ENCODE measurements around the gene SEMA5A.

SEMA5A gene

GRCh38 chr5:9091896-9092662, 453.8 kb downstream of the SEMA5A start:
- no peak for DNase-seq

DNA sequence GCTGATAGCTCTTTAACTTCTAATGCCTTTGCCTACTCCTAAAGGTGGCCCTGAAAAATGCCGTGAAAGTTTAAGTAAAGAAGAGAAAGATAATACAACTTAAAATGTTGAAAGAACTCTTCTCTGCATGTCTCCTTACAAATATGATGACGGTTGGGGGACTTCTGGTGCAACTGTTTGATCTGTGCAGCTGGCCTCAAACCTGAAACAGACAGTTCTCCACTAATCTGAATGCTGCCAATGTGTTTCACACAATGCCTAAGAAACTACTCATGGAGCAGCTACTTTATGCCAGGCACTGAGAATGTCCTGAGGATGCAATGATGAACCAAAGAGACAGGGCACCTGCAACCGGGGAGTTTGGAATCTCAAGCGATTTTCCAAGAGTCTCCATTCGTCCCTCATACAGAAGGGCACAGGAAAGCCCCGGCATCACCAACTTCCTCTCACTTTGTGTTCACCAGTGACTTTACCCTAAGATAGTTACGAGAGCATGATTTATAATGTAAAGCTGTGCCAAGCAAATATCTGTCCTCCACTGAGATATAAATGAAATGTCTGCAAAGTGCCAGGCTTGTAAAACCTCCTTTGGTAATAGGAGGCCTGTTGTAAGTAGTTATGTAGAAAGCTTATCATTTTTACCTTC, 455.4 kb downstream of the SEMA5A start:
- DNase-seq, result no peak

GRCh38 chr5:9089893-9090292, 456.0 kb downstream of the SEMA5A start:
- DNase-seq, result no peak

- no peak for DNase-seq
Observed at GRCh38 chr5:9082996-9083395, 462.9 kb downstream of the SEMA5A start.

- DNase-seq, result no peak
Observed at GRCh38 chr5:9072701-9073100, 473.2 kb downstream of the SEMA5A start.

DNA sequence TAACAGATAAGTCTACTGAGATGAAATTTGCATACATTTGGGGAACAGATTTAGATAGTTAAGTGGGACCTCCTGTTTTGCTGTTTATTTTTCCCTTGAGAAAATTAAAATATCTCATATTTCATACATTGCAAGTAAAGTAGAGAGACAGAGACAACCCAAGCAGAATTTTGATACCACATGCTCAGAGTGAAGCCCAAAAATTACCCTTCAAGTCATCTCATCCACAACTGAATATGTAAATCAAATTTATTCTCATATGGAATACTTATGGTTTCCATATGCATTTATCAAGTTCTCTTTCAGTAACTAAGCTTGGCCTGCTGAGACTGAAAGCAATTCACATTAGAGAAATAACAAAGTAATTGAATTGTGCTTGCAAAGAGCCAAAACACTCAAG, 474.4 kb downstream of the SEMA5A start:
- no peak for DNase-seq

- no peak for DNase-seq
Observed at GRCh38 chr5:9071074-9071473, 474.8 kb downstream of the SEMA5A start.

DNA sequence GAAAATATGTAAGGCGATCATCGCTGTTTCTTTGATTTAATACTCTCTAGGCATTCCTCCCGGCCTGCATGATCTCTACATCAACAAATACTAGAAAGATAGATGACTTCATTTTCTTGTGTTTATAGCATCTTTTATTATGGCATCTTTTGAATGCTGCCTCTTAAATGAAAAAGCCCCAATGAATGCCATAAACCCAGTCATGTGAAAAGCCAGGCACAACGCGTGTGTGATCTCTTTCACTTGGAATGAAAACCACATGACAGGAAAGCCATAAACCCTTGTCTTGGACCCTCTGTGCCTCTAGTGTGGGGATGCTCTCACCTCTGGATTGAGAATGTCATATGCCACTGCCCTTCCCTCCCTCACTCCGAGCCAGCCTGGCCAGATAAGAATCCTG, 476.2 kb downstream of the SEMA5A start:
- no peak for DNase-seq

- no peak for DNase-seq
Observed at GRCh38 chr5:9067154-9067553, 478.7 kb downstream of the SEMA5A start.

GRCh38 chr5:9066349-9066748, 479.5 kb downstream of the SEMA5A start:
- no peak for DNase-seq

- no peak for DNase-seq
Observed at GRCh38 chr5:9063615-9064245, 482.1 kb downstream of the SEMA5A start.

GRCh38 chr5:9062873-9063272, 483.0 kb downstream of the SEMA5A start:
- no peak for DNase-seq

- no peak for DNase-seq
Observed at GRCh38 chr5:9059920-9060691, 485.8 kb downstream of the SEMA5A start.

DNA sequence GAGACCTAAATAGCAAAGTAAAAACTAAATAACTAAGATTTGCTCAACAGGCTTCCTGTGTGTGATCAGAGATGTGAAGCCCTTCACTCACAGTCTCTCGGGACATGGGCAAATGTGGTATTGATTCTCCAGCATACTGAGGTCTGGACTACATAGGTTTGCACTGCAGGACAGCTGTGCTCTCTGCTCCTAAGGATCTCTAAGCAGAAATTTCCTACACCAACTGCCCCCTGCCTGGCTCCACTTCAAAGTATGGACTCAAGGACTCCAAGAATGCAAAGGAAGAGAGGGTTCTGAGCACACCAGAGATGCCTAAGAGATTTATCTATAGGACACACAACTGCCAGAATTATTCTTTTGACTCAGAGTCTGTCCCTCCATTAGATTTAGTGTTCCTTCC, 487.2 kb downstream of the SEMA5A start:
- DNase-seq, result no peak

DNA sequence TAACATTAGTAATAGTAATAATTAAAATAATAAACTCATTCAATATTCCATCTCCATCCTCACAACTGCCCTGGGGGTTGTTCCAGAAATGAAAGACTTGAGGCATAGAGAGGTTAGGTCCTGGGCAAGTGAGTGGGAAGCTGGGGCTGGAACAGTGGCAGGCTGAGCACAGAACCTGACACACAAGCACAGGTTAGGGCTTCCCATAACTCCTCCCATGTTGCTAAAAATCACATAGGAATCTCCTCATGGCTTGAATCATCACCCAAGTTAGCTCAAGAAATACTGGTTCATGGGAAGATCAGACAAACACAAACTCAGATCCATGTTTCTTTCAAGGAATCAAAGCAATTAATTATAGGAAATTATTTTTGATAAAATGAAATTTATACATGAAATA, 487.7 kb downstream of the SEMA5A start:
- no peak for DNase-seq

- no peak for DNase-seq
Observed at GRCh38 chr5:9057406-9058000, 488.4 kb downstream of the SEMA5A start.

DNA sequence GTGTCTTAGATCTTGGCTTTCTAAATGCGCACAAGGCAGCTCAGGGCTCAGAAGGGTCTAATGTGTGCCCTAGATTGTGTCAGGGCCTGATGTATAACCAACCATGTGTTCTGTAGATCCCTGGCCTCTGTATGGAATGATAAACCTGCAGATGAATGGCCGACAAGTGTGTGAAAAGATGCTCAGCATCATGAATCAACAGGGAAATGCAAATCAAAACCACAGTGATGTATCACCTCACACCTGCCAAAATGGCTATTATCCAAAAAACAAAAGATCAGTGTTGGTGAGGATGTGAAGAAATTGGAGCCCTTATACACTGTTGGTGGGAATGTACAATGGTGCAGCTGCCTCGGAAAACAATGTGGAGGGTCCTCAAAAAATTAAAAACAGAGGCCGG, 489.8 kb downstream of the SEMA5A start:
- no peak for DNase-seq

DNA sequence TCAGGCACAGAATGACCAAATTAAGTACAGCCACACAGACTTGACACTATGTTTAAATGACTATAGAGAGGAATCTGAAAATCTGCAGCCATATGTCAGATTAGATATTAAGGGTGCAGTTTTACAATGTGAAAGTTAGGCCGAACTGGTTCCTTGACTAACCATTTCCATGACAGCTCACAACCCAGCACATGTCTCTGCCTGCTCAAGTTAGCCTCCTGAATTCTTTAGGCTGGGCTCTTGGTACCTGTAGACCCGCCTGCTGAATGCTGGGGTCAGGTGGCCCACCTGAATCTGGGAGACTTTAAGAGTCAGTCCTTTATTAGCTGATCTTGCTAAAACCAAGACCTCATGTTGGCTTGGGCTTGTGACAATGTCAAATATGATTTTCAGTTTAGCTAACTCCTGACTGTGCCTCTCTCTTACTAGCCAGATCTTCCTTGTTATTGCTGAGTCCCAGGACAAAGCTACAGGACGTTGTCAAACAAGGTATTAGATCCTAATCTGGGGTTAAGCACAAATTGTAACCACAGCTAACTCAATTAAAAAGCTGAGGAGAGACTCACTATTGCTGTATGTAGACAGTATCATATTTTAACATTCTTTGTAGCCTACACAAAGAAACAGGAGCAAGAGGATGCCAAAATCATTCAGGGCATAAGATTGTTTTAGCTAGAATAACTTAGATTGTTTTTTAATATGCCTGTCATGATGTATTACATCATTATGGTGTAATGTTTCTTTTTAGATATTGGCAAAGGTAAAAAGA, 490.9 kb downstream of the SEMA5A start:
- no peak for DNase-seq

DNA sequence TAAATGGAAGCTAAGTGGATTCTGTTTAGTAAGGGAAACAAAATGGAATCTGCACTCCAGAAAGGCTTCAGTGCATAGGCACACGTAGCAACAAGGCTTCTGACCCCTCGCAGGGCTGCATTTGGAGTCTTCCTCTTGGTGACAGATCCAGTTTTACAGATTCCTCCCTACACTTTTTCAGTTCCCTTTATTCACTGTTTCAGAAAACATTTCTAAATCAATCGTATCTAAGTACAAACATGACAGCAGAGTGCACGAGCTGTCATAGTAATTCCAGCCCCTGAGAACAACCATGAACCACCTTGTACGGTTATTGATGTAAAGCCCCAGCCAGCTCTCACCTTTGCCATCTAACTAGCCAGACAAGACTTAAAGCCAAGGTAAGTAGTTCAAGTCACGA, 491.6 kb downstream of the SEMA5A start:
- DNase-seq, result no peak

DNA sequence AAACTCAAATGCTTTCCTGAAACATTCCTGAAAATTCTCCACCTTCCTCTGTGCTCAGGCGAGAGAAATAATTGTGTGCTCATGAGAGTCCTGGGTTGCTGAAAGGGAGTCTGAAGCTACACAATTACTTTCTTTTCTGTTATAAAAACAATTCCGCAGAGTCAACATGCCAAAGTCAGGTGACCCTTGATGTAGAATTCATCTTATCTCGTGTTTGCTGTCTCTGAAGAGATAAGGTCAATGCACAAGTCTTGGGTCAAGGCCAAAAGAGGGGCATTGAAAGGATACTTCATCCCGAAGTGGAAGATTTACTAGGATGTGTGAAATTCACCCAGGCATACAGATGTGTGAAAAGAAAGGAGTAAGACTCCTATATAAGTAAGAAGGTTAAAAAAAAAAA, 493.5 kb downstream of the SEMA5A start:
- no peak for DNase-seq

- DNase-seq, result no peak
Observed at GRCh38 chr5:9051779-9052178, 494.1 kb downstream of the SEMA5A start.

DNA sequence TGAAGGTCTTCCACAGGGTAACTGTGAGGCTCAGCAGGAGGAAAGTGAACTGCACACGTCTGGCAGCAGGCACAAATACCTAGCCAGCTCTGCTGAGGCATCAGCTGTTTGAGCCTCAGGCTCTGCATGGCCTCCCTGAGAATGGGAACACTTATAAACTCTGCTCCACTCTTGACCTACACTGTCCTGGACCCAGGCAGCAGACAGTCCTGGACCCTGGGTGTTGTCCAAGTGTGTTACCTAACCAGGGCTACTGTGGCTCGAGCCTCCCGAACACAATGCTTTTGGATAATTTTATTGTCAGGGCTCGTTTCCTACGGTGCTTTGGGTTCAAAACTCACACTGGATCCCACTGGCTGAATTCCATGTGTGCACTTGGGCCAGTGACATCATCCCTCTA, 497.9 kb downstream of the SEMA5A start:
- no peak for DNase-seq
